ENCODE results near the gene DDX10. TPM values are rescaled to one million over a fixed set of nuclear protein-coding genes. Genes with fewer than 3 reads are reported as not detected.
A peak's percentile ranks its signal among the peaks of the same experiment; 100 is the strongest.

The DDX10 gene
- total RNA-seq, 1 donor from 2014 or later: 32.2 TPM

DNA sequence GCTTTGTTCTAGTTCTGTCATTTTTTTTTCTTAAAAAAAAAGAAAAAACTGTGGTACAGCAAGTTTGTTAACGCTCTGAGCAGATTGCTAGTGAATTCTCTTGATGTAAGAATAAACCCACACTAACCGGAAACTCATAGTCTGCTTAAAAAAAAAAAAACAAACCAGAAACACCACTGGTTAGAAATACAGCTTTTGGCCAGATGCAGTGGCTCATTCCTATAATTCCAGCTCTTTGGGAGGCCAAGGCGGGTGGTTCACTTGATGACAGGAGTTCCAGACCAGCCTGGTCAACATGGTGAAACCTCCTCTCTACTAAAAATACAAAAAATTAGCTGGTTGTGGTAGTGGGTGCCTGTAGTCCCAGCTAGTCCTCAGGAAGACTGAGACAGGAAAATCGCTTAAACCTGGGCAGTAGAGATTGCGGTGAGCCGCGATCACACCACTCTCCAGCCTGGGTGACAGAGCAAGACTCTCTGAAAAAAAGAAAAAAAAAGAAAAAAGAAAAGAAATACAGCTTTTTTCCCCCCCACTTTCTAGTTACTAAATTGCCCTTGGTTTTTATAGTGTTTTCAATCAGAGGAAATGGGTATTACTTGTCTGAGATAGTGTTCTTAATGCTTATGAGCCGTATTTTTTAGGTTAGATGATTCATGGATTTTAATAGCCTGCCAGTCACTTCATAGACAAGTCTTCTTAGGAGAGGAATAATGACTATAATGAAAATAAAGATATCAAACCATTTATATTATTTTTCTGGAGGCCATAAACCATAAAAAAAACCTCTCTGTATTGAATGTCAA is 222.8 kb downstream of the DDX10 start:
- Histone ChIP-seq H3K79me2 (ENCODE audit: insufficient read depth, low read length) (peaks cover 7% of the 10 kb centered on the region), H4K20me1 (ENCODE audit: insufficient read depth, low read length) (no peaks in the 10 kb centered on the region), H3K36me3 (ENCODE audit: insufficient read depth, low read length) (no peaks in the 10 kb centered on the region), H2AFZ (ENCODE audit: low read depth, low read length) (no peak overlapping the region), H3K27me3 (ENCODE audit: insufficient read depth, low read length) (no peaks in the 10 kb centered on the region), H3K4me2 (ENCODE audit: low read length) (peak overlapping the region; percentile 34), H3K4me1 (ENCODE audit: insufficient read depth, low read length) (peaks cover 22% of the 10 kb centered on the region), H3K9ac (ENCODE audit: low read length) (no peak overlapping the region), H3K4me3 (ENCODE audit: insufficient read depth, low read depth, low read length) (no peak overlapping the region), H3K9me3 (ENCODE audit: insufficient read depth, low read depth, low read length) (no peaks in the 10 kb centered on the region), H3K27ac (ENCODE audit: low read depth, low read length) (peak overlapping the region; percentile 83)
- no peaks in the 10 kb centered on the region for H3K27me3 Mint-ChIP-seq (ENCODE audit: low read depth, unreplicated experiment)
- DNase-seq (ENCODE audit: low read depth): peak; percentile 83
- no peak overlapping the region for H3K4me3 Mint-ChIP-seq (ENCODE audit: unreplicated experiment)
- H3K4me1 Mint-ChIP-seq (ENCODE audit: low read depth, unreplicated experiment): peaks cover 14% of the 10 kb centered on the region
- H3K27ac Mint-ChIP-seq (ENCODE audit: unreplicated experiment): peak overlapping the region; percentile 63
- TF ChIP-seq, protein P1, sequence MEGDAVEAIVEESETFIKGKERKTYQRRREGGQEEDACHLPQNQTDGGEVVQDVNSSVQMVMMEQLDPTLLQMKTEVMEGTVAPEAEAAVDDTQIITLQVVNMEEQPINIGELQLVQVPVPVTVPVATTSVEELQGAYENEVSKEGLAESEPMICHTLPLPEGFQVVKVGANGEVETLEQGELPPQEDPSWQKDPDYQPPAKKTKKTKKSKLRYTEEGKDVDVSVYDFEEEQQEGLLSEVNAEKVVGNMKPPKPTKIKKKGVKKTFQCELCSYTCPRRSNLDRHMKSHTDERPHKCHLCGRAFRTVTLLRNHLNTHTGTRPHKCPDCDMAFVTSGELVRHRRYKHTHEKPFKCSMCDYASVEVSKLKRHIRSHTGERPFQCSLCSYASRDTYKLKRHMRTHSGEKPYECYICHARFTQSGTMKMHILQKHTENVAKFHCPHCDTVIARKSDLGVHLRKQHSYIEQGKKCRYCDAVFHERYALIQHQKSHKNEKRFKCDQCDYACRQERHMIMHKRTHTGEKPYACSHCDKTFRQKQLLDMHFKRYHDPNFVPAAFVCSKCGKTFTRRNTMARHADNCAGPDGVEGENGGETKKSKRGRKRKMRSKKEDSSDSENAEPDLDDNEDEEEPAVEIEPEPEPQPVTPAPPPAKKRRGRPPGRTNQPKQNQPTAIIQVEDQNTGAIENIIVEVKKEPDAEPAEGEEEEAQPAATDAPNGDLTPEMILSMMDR (IDR thresholded peaks at IDR 0.05; ENCODE audit: insufficient read depth, low read depth, low read length): no peak
- no peak for TF ChIP-seq EZH2 (IDR thresholded peaks at IDR 0.05; ENCODE audit: insufficient read depth, low read length)
- no peak for FAIRE-seq
- no peaks in the 10 kb centered on the region for H3K9me3 Mint-ChIP-seq (ENCODE audit: unreplicated experiment)
- H3K36me3 Mint-ChIP-seq (ENCODE audit: low read depth, unreplicated experiment): no peaks in the 10 kb centered on the region

DNA sequence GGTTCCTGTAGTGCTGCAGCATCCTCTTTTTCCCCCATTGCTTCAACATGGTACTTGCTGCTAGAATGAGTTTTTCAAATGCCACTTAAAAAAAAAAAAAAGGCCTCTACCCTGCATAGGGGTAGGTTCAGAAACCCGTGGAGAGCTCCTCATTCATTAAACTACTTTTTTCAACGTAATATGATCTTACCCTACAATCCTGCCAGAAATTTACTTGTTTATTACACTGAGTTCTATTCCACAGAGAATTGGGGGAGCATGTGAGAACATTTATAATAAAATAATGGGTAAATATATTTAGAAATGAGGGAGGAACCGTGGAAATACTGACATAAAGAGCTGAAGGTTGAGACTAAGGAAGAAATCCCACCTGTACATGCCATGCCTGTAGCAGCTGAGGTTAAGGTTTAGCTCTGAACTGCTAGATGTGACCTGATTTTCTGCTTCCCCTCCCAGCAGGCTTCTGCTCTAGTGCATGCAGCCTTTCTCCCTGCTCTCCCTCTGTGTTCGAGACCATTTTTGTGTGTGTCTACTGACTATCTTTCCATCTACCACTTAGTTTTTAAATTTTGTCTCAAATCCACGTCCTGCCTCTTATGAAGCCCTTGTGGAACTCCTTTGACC is 225.7 kb downstream of the DDX10 start:
- Histone ChIP-seq H3K4me3 (ENCODE audit: insufficient read depth, low read depth, low read length) (no peak overlapping the region), H2AFZ (ENCODE audit: low read depth, low read length) (no peak overlapping the region), H3K79me2 (ENCODE audit: insufficient read depth, low read length) (peaks cover 7% of the 10 kb centered on the region), H3K4me2 (ENCODE audit: low read length) (no peak overlapping the region), H3K27me3 (ENCODE audit: insufficient read depth, low read length) (no peaks in the 10 kb centered on the region), H3K36me3 (ENCODE audit: insufficient read depth, low read length) (no peaks in the 10 kb centered on the region), H3K27ac (ENCODE audit: low read depth, low read length) (no peak overlapping the region), H3K9ac (ENCODE audit: low read length) (no peak overlapping the region), H3K9me3 (ENCODE audit: insufficient read depth, low read depth, low read length) (no peaks in the 10 kb centered on the region), H4K20me1 (ENCODE audit: insufficient read depth, low read length) (no peaks in the 10 kb centered on the region), H3K4me1 (ENCODE audit: insufficient read depth, low read length) (peaks cover 23% of the 10 kb centered on the region)
- Mint-ChIP-seq H3K36me3 (ENCODE audit: low read depth, unreplicated experiment) (no peaks in the 10 kb centered on the region), H3K27ac (ENCODE audit: unreplicated experiment) (no peak overlapping the region), H3K27me3 (ENCODE audit: low read depth, unreplicated experiment) (no peaks in the 10 kb centered on the region), H3K9me3 (ENCODE audit: unreplicated experiment) (no peaks in the 10 kb centered on the region), H3K4me1 (ENCODE audit: low read depth, unreplicated experiment) (peaks cover 16% of the 10 kb centered on the region), H3K4me3 (ENCODE audit: unreplicated experiment) (no peak overlapping the region)
- no peak for FAIRE-seq
- DNase-seq (ENCODE audit: low read depth): no peak
- no peak for TF ChIP-seq EZH2 (IDR thresholded peaks at IDR 0.05; ENCODE audit: insufficient read depth, low read length)
- TF ChIP-seq, protein P1 (IDR thresholded peaks at IDR 0.05; ENCODE audit: insufficient read depth, low read depth, low read length): no peak

DNA sequence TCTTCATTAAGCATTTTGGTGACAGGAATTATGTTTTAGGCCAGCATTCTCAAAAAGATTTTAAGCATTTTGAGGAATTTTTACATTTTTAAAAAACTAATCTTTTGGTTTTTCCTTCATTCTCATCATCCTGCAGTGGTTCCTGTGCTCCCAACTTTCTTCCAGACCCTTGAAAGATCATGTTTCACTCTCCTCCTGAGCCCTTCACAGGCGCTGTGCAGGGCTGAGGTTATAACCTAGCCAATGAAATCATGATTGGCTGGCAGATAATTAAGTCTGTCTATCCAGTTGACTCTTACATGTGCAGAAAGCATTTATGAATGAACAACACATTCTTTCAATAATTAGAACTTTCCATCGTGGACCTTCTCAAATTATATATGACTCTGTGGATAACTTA is 226.3 kb downstream of the DDX10 start:
- Histone ChIP-seq H3K36me3 (ENCODE audit: insufficient read depth, low read length) (no peaks in the 10 kb centered on the region), H3K4me3 (ENCODE audit: insufficient read depth, low read depth, low read length) (no peak overlapping the region), H3K27ac (ENCODE audit: low read depth, low read length) (no peak overlapping the region), H3K9ac (ENCODE audit: low read length) (no peak overlapping the region), H3K4me1 (ENCODE audit: insufficient read depth, low read length) (peaks cover 24% of the 10 kb centered on the region), H4K20me1 (ENCODE audit: insufficient read depth, low read length) (no peaks in the 10 kb centered on the region), H3K4me2 (ENCODE audit: low read length) (no peak overlapping the region), H3K9me3 (ENCODE audit: insufficient read depth, low read depth, low read length) (no peaks in the 10 kb centered on the region), H2AFZ (ENCODE audit: low read depth, low read length) (no peak overlapping the region), H3K79me2 (ENCODE audit: insufficient read depth, low read length) (peaks cover 7% of the 10 kb centered on the region), H3K27me3 (ENCODE audit: insufficient read depth, low read length) (no peaks in the 10 kb centered on the region)
- H3K27ac Mint-ChIP-seq (ENCODE audit: unreplicated experiment): no peak overlapping the region
- H3K27me3 Mint-ChIP-seq (ENCODE audit: low read depth, unreplicated experiment): no peaks in the 10 kb centered on the region
- H3K4me1 Mint-ChIP-seq (ENCODE audit: low read depth, unreplicated experiment): peaks cover 17% of the 10 kb centered on the region
- no peaks in the 10 kb centered on the region for H3K9me3 Mint-ChIP-seq (ENCODE audit: unreplicated experiment)
- no peak overlapping the region for H3K4me3 Mint-ChIP-seq (ENCODE audit: unreplicated experiment)
- TF ChIP-seq, protein P1 (IDR thresholded peaks at IDR 0.05; ENCODE audit: insufficient read depth, low read depth, low read length): no peak
- no peak for TF ChIP-seq EZH2 (IDR thresholded peaks at IDR 0.05; ENCODE audit: insufficient read depth, low read length)
- DNase-seq (ENCODE audit: low read depth) (no peak), FAIRE-seq (no peak)
- H3K36me3 Mint-ChIP-seq (ENCODE audit: low read depth, unreplicated experiment): no peaks in the 10 kb centered on the region
